ENCODE results near the gene GRID1.

- TF ChIP-seq MAX (IDR thresholded peaks at IDR 0.05; ENCODE audit: low read depth) (no peak), JUND (IDR thresholded peaks at IDR 0.05) (no peak), POLR2AphosphoS5 (IDR thresholded peaks at IDR 0.05; ENCODE audit: low read depth, low read length) (no peak), NRF1 (IDR thresholded peaks at IDR 0.05; ENCODE audit: low read depth, low read length) (no peak), NFIC (IDR thresholded peaks at IDR 0.05; ENCODE audit: borderline replicate concordance) (no peak), EP300 (IDR thresholded peaks at IDR 0.05; ENCODE audit: borderline replicate concordance in 1 of 2, low read depth in 1 of 2, low read length in 1 of 2) (no peak), FOXM1 (IDR thresholded peaks at IDR 0.05; ENCODE audit: low read depth) (no peak), RAD21 (IDR thresholded peaks at IDR 0.05; ENCODE audit: low read length) (no peak), EZH2phosphoT487 (IDR thresholded peaks at IDR 0.05; ENCODE audit: borderline replicate concordance, low read depth) (no peak), GABPA (IDR thresholded peaks at IDR 0.05; ENCODE audit: low read depth) (no peak), YY1 (IDR thresholded peaks at IDR 0.05; ENCODE audit: low read depth) (no peak), TAF1 (IDR thresholded peaks at IDR 0.05; ENCODE audit: borderline replicate concordance, low read depth, low read length) (no peak)
- TF ChIP-seq, protein P1, sequence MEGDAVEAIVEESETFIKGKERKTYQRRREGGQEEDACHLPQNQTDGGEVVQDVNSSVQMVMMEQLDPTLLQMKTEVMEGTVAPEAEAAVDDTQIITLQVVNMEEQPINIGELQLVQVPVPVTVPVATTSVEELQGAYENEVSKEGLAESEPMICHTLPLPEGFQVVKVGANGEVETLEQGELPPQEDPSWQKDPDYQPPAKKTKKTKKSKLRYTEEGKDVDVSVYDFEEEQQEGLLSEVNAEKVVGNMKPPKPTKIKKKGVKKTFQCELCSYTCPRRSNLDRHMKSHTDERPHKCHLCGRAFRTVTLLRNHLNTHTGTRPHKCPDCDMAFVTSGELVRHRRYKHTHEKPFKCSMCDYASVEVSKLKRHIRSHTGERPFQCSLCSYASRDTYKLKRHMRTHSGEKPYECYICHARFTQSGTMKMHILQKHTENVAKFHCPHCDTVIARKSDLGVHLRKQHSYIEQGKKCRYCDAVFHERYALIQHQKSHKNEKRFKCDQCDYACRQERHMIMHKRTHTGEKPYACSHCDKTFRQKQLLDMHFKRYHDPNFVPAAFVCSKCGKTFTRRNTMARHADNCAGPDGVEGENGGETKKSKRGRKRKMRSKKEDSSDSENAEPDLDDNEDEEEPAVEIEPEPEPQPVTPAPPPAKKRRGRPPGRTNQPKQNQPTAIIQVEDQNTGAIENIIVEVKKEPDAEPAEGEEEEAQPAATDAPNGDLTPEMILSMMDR (IDR thresholded peaks at IDR 0.05), result no peak
Observed at GRCh38 chr10:86192691-86193090, 173.9 kb downstream of the GRID1 start.
